ENCODE data around the gene CNTNAP2.

Gene CNTNAP2

DNA sequence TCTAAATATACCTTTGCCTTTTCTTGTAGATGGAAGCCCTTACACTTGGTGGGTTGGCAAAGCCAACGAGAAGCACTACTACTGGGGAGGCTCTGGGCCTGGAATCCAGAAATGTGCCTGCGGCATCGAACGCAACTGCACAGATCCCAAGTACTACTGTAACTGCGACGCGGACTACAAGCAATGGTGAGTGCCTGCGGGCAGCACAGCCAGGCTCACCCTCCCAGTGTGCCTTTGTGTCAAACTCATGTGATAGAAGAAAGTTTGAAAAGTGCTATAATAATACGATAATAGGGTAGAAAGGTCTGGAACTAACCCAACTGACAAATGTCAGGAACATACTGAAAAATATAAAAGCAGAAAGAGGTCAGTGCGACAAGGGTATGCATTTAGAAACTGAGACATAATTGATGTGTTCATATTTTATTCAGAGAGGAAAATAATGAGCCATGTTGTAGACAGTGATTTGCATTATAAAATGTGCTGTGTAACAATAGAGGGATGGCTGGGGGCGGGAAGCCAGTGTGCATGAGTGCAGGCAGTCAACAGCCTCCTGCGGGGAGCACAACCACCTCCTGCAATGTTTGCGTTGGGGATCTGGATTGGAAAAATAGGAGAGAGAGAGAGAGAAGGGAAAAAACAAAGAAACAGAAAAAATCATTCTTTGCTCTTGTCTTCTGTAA is 1787.1 kb downstream of the CNTNAP2 start:
- DNase-seq = no peak

GRCh38 chr7:147904219-147904576 is 1787.6 kb downstream of the CNTNAP2 start:
- no peak for DNase-seq

GRCh38 chr7:147909431-147910148 is 1793.0 kb downstream of the CNTNAP2 start:
- DNase-seq = no peak

GRCh38 chr7:147911201-147911601 is 1794.6 kb downstream of the CNTNAP2 start:
- DNase-seq = no peak

DNA sequence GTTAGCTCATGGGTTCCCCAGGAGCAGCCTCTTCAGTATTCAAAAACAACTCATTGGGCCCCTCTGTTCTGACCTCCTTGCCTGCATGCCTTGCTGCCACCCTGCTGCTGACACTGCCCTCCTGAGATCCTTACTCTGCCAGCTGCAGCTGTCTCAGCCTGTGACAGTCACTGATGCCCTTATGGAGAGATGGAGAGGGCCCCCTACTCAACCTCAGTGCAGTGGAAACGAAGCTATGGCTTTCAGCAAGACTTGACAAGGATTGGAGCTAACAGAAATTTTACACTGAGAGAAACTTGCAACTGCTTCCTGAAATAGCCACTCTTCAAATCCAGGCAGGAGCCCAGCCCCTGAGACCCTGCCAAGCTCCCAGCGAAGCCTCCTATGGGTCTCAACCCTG is 1795.7 kb downstream of the CNTNAP2 start:
- no peak for DNase-seq

DNA sequence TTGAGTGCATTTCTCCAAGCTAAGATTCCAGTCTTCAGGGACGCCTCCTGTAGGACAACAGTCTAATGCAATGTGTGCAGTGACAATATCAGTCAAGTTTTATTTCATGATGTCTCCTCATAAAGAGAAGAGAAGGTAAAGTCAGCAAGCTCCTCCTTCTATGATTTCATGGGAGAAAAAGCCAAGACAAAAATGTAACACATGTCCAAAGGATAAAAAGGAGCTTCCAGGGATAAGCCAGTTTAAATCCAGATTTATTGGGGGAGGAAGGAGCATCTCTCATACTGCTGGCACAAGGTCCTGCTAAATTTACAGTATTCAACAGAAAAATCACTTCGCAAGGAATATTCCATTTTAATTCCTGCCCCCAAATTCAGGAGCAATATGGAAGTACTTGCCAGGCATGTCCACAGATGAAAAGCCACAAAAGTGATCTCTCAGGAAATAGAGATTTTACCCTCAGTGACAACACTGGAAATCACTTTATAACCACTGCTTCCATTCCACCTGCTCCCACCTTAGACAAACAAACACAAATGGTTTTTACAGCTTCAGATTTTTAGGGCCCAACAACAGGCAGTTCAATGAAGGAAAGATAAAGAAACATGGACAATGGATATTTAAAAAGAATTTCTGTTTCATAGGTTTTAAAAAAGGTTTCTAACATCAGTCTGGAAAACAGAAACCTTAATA is 1796.5 kb downstream of the CNTNAP2 start:
- DNase-seq = no peak

DNA sequence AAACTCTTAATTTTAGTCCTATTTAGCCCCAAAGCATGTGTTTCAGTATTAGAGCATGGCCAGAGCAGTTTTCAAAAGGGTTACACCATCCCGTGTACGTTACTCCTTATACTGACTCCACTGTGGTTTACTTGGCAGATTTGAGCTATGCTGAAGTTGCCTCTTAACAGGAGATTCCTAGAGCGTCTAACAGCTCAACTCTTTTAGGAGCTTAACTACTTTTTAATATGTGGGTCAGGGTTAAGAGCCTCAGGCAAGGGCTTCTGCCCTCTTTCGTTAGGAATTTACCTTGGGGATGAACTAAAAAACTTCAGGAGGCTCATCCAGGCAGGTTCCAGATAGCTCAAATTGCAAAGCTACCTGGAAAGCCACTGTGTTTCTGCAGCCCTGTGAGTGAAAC is 1799.2 kb downstream of the CNTNAP2 start:
- DNase-seq = no peak

- DNase-seq = no peak
Observed at GRCh38 chr7:147916573-147916972, 1800.0 kb downstream of the CNTNAP2 start.

DNA sequence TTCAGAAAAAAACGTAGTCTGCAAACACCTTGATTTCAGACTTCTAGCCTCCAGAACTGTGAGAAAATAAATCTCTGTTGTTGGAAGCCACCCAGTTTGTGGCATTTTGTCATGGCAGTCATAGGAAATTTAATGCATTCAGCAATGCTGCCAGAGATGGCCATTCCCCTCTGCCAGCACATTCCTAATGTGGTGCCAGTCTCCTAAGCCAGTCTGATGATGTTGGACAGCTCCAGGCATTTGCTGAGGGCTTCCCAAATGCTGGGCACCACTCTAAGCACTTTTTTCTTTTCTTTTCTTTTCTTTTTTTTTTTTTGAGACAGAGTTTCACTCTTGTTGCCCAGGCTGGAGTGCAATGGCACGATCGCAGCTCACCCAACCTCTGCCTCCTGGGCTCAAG is 1807.2 kb downstream of the CNTNAP2 start:
- no peak for DNase-seq

DNA sequence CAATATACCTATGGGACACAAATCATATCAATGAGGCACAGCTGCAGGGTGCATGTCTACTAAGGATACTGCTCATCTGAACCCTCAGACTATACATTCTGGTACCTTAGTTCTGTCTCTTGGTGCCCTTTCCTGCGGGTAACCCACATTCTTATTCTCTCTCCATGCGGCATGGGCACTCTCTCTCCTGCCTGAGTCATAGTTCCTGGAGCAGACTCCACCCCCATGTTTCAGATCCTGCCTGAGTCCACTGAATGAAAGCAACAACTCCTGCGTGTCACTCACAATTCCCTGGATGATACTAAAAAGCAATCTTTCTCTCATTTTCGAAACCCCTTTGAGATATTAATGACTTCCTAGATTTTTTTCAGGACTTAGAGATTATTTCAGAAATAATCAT is 1820.8 kb downstream of the CNTNAP2 start:
- no peak for DNase-seq

- no peak for DNase-seq
Observed at GRCh38 chr7:147941381-147941780, 1824.8 kb downstream of the CNTNAP2 start.

- no peak for DNase-seq
Observed at GRCh38 chr7:147944321-147944720, 1827.7 kb downstream of the CNTNAP2 start.

DNA sequence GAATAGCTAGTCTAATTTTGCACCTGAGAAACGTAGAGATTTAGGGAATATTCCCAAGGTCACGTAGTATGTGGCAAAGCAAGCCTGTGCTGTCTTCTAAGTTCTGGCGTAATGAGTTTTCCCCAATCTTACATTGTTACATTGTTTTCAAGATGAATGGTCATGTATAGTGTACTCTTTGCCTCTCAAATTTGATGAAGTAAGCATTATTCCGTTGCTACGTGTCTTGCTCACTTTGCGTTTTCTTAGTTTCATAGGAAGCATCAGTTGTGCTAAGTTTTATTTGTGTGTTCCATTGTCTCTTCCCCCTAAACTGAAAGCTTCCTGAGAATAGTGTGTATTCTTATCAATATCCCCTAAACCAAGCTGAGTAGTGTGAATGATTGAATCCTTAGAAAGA is 1836.3 kb downstream of the CNTNAP2 start:
- DNase-seq = no peak

DNA sequence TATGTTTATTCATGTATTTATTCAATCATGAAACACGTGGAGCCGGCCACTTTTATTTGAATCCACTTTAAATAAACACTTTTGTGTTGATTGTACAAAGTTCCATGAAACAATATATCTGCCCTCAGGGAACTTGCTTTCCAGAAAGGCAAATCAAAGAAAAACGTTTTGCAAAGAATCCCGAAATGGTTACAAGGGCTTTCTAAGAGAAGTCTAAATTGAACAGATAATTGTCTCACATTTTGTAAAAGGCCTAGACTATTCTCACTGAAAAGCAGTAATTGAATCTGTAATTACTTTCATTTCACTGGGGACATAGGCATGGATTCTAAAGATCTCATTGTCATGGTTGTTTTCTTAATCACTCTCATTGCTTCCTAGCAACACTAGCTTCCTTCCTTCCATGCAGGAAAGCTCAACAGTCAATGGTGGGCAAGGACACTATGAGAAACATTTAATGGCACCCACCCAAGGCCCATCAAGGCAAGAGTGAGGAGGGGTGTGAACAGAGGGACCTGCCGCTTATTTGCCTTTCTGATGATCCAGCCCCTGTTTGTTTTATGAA is 1851.5 kb downstream of the CNTNAP2 start:
- no peak for DNase-seq

- no peak for DNase-seq
Observed at GRCh38 chr7:147971606-147972110, 1855.1 kb downstream of the CNTNAP2 start.

- no peak for DNase-seq
Observed at GRCh38 chr7:147978201-147978600, 1861.6 kb downstream of the CNTNAP2 start.

- no peak for DNase-seq
Observed at GRCh38 chr7:147978651-147979050, 1862.0 kb downstream of the CNTNAP2 start.

DNA sequence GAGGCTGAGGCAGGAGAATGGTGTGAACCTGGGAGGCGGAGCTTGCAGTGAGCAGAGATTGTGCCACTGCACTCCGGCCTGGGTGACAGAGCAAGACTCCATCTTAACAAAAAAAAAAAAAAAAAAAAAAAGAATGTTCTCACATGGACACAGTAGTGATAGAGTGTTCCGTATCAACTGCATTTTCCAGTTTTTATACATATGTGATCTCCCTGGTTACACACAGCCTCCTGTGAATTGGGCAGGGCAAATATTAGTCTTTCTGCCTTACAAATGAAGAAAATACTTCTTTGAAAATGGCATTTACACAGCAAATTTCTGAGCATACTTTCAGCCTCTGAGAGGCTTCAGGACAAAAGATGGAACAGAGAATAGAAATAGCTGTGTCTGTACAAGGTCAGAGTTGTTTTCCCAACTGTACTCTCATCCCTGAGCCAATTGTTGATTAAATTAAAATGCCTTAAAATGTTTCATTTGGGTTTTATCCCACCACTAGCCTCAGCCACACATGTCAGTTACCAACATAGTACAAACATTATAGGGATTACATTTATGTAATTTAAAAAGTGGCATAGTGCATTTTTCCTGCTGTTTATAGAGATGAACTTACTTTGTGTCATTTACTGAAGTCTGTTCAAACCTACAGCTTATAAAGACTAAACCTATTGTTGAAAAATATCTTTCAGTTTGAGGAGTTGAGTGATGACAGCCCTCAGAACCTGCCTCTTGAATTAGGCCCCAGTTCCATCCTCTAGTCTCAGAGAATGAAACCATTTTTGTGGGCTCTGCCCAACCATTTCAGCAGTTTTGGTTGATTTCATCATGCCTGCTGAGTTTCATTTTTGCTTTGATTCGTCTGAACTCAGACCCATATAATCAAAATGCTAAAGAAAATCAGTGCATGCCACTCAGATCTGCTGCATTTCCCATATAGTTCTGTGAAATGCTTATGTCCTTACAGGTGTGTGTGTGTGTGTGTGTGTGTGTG is 1864.5 kb downstream of the CNTNAP2 start:
- no peak for DNase-seq

- no peak for DNase-seq
Observed at GRCh38 chr7:147982307-147982706, 1865.7 kb downstream of the CNTNAP2 start.

DNA sequence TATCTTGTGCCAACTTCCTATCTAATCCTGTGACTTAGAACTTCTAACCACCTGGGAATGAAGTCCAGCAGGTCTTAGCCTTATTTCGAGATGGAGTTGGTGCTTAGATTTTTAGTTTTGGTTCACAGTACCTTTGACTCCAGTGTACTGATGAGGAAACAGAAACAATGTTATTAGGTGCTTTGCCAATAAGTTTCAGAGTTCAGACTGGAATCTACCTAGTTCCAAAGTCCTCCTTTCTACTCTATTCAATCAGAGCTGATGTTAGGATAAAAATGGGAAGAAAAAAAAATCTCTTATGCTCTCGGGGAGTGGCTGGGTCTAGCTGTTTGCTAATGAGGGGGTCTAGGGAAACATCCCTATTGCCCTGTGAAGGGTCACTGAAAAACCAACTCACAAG is 1867.7 kb downstream of the CNTNAP2 start:
- no peak for DNase-seq

DNA sequence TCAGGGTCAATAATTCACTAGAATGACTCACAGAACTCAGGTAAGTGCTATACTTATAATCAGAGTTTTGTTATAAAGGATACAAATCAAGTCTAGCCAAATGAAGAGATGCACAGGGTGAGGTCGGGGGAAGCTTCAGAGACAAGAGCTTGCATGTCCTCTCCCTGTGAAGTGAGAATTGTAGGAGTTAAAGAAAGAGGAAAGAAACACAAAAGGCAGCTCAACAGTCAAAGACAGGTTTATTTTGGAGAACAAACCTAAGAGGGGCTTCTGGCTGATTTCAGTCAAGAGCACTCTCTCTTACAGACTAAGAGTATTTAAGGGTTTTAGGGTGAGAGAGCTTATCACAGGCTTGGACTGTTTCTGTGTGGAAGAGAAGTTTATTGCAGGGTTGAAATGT is 1873.5 kb downstream of the CNTNAP2 start:
- DNase-seq = no peak

DNA sequence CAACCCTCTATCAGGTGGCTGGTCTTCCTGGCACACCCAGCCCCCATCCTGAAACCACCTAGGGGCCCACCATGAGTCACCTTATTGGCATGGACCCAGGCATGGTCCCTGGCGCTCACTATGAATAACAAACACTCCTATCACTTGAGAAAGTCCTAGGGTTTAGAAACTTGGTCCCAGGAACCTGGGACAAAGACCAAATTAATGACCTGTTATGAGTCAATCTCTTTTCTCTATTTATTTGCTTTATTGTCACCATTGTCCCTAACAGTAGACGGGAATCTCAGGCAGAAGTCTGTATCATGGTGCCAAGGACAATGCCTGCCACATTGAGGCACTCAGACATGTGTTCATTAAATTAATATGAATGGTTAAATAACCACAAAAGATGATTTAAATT is 1874.3 kb downstream of the CNTNAP2 start:
- no peak for DNase-seq
